C4-2B (cell line): ENCODE measurements around the gene CDRT4.

Source experiments
- ZFX ChIP-seq: fragments of 450-650 bp; IDR thresholded peaks from 2 replicates; pipeline ENCODE4 v1.6.1; 2017
- TF ChIP-seq, protein P1 (sequence below): fragments of 450-650 bp; conservative IDR thresholded peaks from 2 replicates; pipeline ENCODE4 v1.5.1; 2017; ENCODE audit warnings: mild to moderate bottlenecking

DNA sequence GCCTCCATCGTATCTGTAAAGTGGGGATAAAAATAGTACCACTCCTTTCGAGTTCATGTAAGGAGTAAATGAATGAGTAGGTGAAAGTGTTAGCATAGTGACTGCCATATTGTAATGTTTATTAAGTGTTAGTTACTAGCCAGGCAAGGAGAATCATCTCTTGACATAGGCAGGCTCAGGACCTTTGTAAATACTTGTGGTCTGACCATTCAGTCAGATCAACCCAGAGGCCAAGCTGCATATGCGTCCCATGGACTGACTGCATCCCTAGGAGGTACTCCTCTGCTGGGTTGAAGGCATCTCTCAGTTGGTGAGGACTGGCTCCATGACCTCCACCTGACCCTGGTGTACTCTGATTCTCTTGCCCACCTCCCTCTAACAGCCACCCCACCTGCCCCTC lies 40.5 kb upstream of the CDRT4 start:
- TF ChIP-seq, protein P1, sequence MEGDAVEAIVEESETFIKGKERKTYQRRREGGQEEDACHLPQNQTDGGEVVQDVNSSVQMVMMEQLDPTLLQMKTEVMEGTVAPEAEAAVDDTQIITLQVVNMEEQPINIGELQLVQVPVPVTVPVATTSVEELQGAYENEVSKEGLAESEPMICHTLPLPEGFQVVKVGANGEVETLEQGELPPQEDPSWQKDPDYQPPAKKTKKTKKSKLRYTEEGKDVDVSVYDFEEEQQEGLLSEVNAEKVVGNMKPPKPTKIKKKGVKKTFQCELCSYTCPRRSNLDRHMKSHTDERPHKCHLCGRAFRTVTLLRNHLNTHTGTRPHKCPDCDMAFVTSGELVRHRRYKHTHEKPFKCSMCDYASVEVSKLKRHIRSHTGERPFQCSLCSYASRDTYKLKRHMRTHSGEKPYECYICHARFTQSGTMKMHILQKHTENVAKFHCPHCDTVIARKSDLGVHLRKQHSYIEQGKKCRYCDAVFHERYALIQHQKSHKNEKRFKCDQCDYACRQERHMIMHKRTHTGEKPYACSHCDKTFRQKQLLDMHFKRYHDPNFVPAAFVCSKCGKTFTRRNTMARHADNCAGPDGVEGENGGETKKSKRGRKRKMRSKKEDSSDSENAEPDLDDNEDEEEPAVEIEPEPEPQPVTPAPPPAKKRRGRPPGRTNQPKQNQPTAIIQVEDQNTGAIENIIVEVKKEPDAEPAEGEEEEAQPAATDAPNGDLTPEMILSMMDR = no peak
- TF ChIP-seq ZFX = no peak
